ENCODE results near the gene RBPMS2.

GRCh38 chr15:64749999-64750657, 25.3 kb downstream of the RBPMS2 start:
- TF ChIP-seq POLR2AphosphoS5 (IDR thresholded peaks at IDR 0.05; ENCODE audit: borderline replicate concordance, low read depth, low read length): no peak
- no peak for TF ChIP-seq EZH2 (IDR thresholded peaks at IDR 0.05)
- TF ChIP-seq FOXP2 (optimal IDR thresholded peaks at IDR 0.05; ENCODE audit: control extremely low read depth, extremely low read length, insufficient read depth): no peak
